Cardiac muscle cell (in vitro differentiated cells and primary cell): Measurements from ENCODE around the gene ANKRD13C. TPM values are rescaled to one million over a fixed set of nuclear protein-coding genes. Genes with fewer than 3 reads are reported as not detected.

ENCODE experiments used
- DNase-seq, 2 donors: peaks; one replicate each; pipeline versions ENCODE4 v3.0.0 to v3.0.0-alpha.2; 2010 to 2017; ENCODE audit warnings: low read depth in 1 of 2, low spot score in 1 of 2
- H3K27ac ChIP-seq: fragments of 200-600 bp; sonication (generic); 2 replicates; pipeline ENCODE4 v1.5.1; 2016
- H3K27me3 ChIP-seq: fragments of 200-600 bp; sonication (generic); 2 replicates; pipeline ENCODE4 v1.6.0; 2016; ENCODE audit warnings: control low read depth
- H3K36me3 ChIP-seq: fragments of 200-600 bp; sonication (generic); 2 replicates; pipeline ENCODE4 v1.5.1; 2016; ENCODE audit warnings: control low read depth
- H3K4me1 ChIP-seq: fragments of 200-600 bp; sonication (generic); 2 replicates; pipeline ENCODE4 v1.8.1; 2017; ENCODE audit warnings: low read depth, mild to moderate bottlenecking, mixed run types
- H3K4me3 ChIP-seq: fragments of 200-600 bp; sonication (generic); 2 replicates; pipeline ENCODE4 v1.5.1; 2016; ENCODE audit warnings: mild to moderate bottlenecking
- H3K9me3 ChIP-seq: fragments of 200-600 bp; sonication (generic); 2 replicates; pipeline ENCODE4 v1.5.1; 2017; ENCODE audit warnings: low read depth, mild to moderate bottlenecking, control low read depth
- CTCF ChIP-seq: IDR thresholded peaks from 2 replicates; pipeline ENCODE4 v1.5.1; 2012; ENCODE audit warnings: low read depth, mild to moderate bottlenecking, low read length
- polyA plus RNA-seq: library from polyadenylated mRNA; unstranded; fragments of >200 nt; fragmentation: Nextera tagmentation; extraction: Ambion mirVana; gene quantifications from 2 replicates; pipeline ENCODE4 v1.2.1, GENCODE V29; 2016
- total RNA-seq: library from RNA; depleted of rRNA; stranded (reverse); fragments of >200 nt; gene quantifications from 2 replicates; pipeline ENCODE4 v1.2.3, GENCODE V29; 2016

The ANKRD13C gene
- total and polyA plus RNA-seq, 2 experiments from 2014 or later = 18.2 to 26.3 TPM

- H3K9me3 ChIP-seq = no peaks in the 10 kb centered on the region
- no peaks in the 10 kb centered on the region for H3K36me3 ChIP-seq
- H3K27me3 ChIP-seq = no peaks in the 10 kb centered on the region
- no peaks in the 10 kb centered on the region for H3K4me1 ChIP-seq
- no peak for DNase-seq
- no peak overlapping the region for H3K27ac ChIP-seq
- TF ChIP-seq CTCF = no peak
- no peak overlapping the region for H3K4me3 ChIP-seq
These were observed 42.1 kb upstream of the ANKRD13C start for GRCh38 chr1:70396607-70397006.

GRCh38 chr1:70392626-70393025 is 38.1 kb upstream of the ANKRD13C start:
- H3K27ac ChIP-seq = no peak overlapping the region
- no peaks in the 10 kb centered on the region for H3K4me1 ChIP-seq
- no peak for TF ChIP-seq CTCF
- no peaks in the 10 kb centered on the region for H3K9me3 ChIP-seq
- no peaks in the 10 kb centered on the region for H3K36me3 ChIP-seq
- no peak overlapping the region for H3K4me3 ChIP-seq
- DNase-seq = no peak
- H3K27me3 ChIP-seq = no peaks in the 10 kb centered on the region

GRCh38 chr1:70387507-70387906 is 33.0 kb upstream of the ANKRD13C start:
- TF ChIP-seq CTCF = no peak
- Histone ChIP-seq H3K4me3 (no peak overlapping the region), H3K9me3 (no peaks in the 10 kb centered on the region), H3K27ac (no peak overlapping the region), H3K27me3 (no peaks in the 10 kb centered on the region), H3K4me1 (no peaks in the 10 kb centered on the region), H3K36me3 (no peaks in the 10 kb centered on the region)
- DNase-seq = no peak

- no peaks in the 10 kb centered on the region for H3K27me3 ChIP-seq
- TF ChIP-seq CTCF = no peak
- no peaks in the 10 kb centered on the region for H3K4me1 ChIP-seq
- H3K4me3 ChIP-seq = no peak overlapping the region
- no peak overlapping the region for H3K27ac ChIP-seq
- no peaks in the 10 kb centered on the region for H3K36me3 ChIP-seq
- DNase-seq = no peak
- no peaks in the 10 kb centered on the region for H3K9me3 ChIP-seq
These were observed 31.6 kb upstream of the ANKRD13C start for GRCh38 chr1:70386121-70386520.

GRCh38 chr1:70385477-70385876 is 31.0 kb upstream of the ANKRD13C start:
- no peak for DNase-seq
- no peak overlapping the region for H3K27ac ChIP-seq
- no peaks in the 10 kb centered on the region for H3K4me1 ChIP-seq
- H3K9me3 ChIP-seq = no peaks in the 10 kb centered on the region
- no peaks in the 10 kb centered on the region for H3K27me3 ChIP-seq
- no peak overlapping the region for H3K4me3 ChIP-seq
- TF ChIP-seq CTCF = no peak
- H3K36me3 ChIP-seq = no peaks in the 10 kb centered on the region

GRCh38 chr1:70384542-70384941 is 30.0 kb upstream of the ANKRD13C start:
- H3K4me1 ChIP-seq = no peaks in the 10 kb centered on the region
- DNase-seq = no peak
- no peak for TF ChIP-seq CTCF
- H3K27ac ChIP-seq = no peak overlapping the region
- H3K4me3 ChIP-seq = no peak overlapping the region
- H3K36me3 ChIP-seq = no peaks in the 10 kb centered on the region
- H3K9me3 ChIP-seq = no peaks in the 10 kb centered on the region
- H3K27me3 ChIP-seq = no peaks in the 10 kb centered on the region
